ENCODE measurements around the gene OSBPL5.

Gene OSBPL5

DNA sequence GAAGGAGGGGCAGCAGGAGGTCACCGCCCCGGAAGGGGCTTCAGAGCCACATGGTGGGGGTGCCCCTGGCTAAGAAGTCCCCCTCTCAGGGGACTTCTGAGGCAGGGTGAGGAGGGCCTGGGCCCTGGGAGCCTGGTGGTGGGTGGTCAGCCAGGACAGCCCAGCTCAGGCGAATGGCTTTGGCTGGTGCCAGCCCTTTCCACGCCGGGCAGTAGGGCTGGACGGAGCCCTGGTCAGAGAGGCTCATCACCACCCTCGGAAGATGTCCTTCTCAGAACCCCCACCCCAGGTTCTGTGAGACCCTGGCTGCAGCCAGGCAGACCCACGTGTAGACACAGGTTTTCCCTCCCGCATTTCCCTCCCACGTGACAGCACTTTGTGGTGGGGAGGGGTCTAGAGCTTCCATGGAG lies 35.9 kb downstream of the OSBPL5 start:
- Histone ChIP-seq H3K79me1 (replicated peaks; ENCODE audit: low read length, poor library complexity, severe bottlenecking) (peaks cover 6% of the 10 kb centered on the region), H2BK15ac (ENCODE audit: low read depth, poor library complexity, severe bottlenecking) (no peak overlapping the region), H2BK5ac (ENCODE audit: low read depth, low read length, poor library complexity, severe bottlenecking) (no peak overlapping the region), H2AFZ (ENCODE audit: low read depth, low read length) (no peak overlapping the region), H3K14ac (ENCODE audit: low read length in 2 of 2) (no peak overlapping the region), H4K8ac (ENCODE audit: low read length) (no peak overlapping the region), H3K27ac (ENCODE audit: low read length, poor library complexity, severe bottlenecking) (no peak overlapping the region), H3K27me3 (ENCODE audit: control insufficient read depth in 1 of 2, insufficient read depth in 1 of 2, low read length in 2 of 2) (no peaks in the 10 kb centered on the region), H3K4ac (ENCODE audit: low read depth in 1 of 2, low read length in 2 of 2) (no peak overlapping the region), H3K9me3 (ENCODE audit: control insufficient read depth, low read length) (no peaks in the 10 kb centered on the region), H3K4me2 (ENCODE audit: low read length, poor library complexity, severe bottlenecking) (no peak overlapping the region), H3K23ac (ENCODE audit: low read length in 2 of 2) (no peak overlapping the region), H3K18ac (ENCODE audit: low read depth in 1 of 2, low read length in 2 of 2) (no peak overlapping the region), H4K91ac (ENCODE audit: low read length) (no peak overlapping the region), H3K36me3 (ENCODE audit: control insufficient read depth in 1 of 2, insufficient read depth in 2 of 2, low read depth in 1 of 2, low read length in 2 of 2) (peaks cover 17 to 32% of the 10 kb centered on the region in 2 experiments), H2BK12ac (ENCODE audit: low read length in 2 of 2) (no peak overlapping the region), H2BK120ac (ENCODE audit: low read depth, low read length) (no peak overlapping the region), H2AK5ac (ENCODE audit: low read length, severe bottlenecking) (no peak overlapping the region), H3K4me1 (ENCODE audit: control insufficient read depth, insufficient read depth, low read depth, low read length) (peaks cover 11% of the 10 kb centered on the region), H3K4me3 (ENCODE audit: insufficient read depth in 1 of 2, low read depth in 1 of 2, low read length in 2 of 2) (no peak overlapping the region), H3K9ac (ENCODE audit: low read length) (no peak overlapping the region)
- no peak for DNase-seq
- WGBS: 81% methylated on average over 6 of the region's 10 CpGs

DNA sequence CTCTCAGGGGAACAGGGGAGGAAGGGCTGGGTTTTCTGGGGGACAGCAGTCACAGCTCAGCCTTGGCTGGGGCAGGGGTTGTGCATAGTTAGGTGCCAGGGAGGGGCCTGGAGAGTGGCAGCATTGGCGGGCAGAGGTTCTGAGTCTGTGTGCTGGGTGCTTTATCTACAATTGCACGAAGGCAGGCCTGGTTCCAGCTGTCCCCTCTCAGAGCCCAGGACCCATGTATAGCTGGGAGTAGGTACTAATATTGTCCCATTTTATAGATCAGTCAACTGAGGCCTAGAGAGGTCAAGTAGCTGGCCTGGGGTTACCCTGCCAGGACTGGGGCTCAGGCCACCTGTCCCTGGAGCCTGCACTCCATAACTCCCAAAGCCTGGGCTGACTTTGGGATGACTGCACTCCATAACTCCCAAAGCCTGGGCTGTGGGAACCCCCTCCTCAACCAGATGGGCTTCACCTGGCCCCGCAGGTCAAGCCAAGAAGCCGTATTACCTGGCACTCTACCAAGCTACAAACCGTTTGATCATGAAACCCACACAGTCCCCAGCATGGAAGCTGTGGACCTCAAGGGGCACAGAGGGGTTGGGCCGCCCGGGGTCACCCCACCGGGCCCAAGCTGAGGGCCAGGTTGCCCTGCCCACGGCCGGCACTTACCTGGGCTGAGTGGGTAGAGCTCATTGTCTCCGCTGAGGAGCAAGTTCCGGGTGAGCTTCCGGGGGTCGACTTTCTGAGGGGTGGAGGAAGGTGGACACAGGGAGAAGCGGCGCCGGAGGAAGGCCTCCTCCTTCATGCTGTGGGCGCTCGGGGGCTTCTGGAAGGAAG lies 36.5 kb downstream of the OSBPL5 start:
- H3K4me3 ChIP-seq (ENCODE audit: insufficient read depth in 1 of 2, low read depth in 1 of 2, low read length in 2 of 2): no peak overlapping the region
- H2BK15ac ChIP-seq (ENCODE audit: low read depth, poor library complexity, severe bottlenecking): peak overlapping the region; percentile 12
- no peak overlapping the region for H3K23ac ChIP-seq (ENCODE audit: low read length in 2 of 2)
- no peak overlapping the region for H3K18ac ChIP-seq (ENCODE audit: low read depth in 1 of 2, low read length in 2 of 2)
- H2BK12ac ChIP-seq (ENCODE audit: low read length in 2 of 2): no peak overlapping the region
- H2AFZ ChIP-seq (ENCODE audit: low read depth, low read length): no peak overlapping the region
- no peaks in the 10 kb centered on the region for H3K9me3 ChIP-seq (ENCODE audit: control insufficient read depth, low read length)
- DNase-seq: no peak
- H3K14ac ChIP-seq (ENCODE audit: low read length in 2 of 2): no peak overlapping the region
- peaks cover 4% of the 10 kb centered on the region for H3K79me1 ChIP-seq (replicated peaks; ENCODE audit: low read length, poor library complexity, severe bottlenecking)
- no peak overlapping the region for H4K8ac ChIP-seq (ENCODE audit: low read length)
- H3K4me2 ChIP-seq (ENCODE audit: low read length, poor library complexity, severe bottlenecking): no peak overlapping the region
- no peaks in the 10 kb centered on the region for H3K27me3 ChIP-seq (ENCODE audit: control insufficient read depth in 1 of 2, insufficient read depth in 1 of 2, low read length in 2 of 2)
- H2AK5ac ChIP-seq (ENCODE audit: low read length, severe bottlenecking): no peak overlapping the region
- peak overlapping the region; percentile 35 for H4K91ac ChIP-seq (ENCODE audit: low read length)
- H3K4ac ChIP-seq (ENCODE audit: low read depth in 1 of 2, low read length in 2 of 2): no peak overlapping the region
- peaks cover 17 to 38% of the 10 kb centered on the region in 2 experiments for H3K36me3 ChIP-seq (ENCODE audit: control insufficient read depth in 1 of 2, insufficient read depth in 2 of 2, low read depth in 1 of 2, low read length in 2 of 2)
- no peak overlapping the region for H3K9ac ChIP-seq (ENCODE audit: low read length)
- WGBS: 91% methylated on average over 18 of the region's 19 CpGs
- H2BK120ac ChIP-seq (ENCODE audit: low read depth, low read length): no peak overlapping the region
- peaks cover 13% of the 10 kb centered on the region for H3K4me1 ChIP-seq (ENCODE audit: control insufficient read depth, insufficient read depth, low read depth, low read length)
- no peak overlapping the region for H2BK5ac ChIP-seq (ENCODE audit: low read depth, low read length, poor library complexity, severe bottlenecking)
- H3K27ac ChIP-seq (ENCODE audit: low read length, poor library complexity, severe bottlenecking): no peak overlapping the region

DNA sequence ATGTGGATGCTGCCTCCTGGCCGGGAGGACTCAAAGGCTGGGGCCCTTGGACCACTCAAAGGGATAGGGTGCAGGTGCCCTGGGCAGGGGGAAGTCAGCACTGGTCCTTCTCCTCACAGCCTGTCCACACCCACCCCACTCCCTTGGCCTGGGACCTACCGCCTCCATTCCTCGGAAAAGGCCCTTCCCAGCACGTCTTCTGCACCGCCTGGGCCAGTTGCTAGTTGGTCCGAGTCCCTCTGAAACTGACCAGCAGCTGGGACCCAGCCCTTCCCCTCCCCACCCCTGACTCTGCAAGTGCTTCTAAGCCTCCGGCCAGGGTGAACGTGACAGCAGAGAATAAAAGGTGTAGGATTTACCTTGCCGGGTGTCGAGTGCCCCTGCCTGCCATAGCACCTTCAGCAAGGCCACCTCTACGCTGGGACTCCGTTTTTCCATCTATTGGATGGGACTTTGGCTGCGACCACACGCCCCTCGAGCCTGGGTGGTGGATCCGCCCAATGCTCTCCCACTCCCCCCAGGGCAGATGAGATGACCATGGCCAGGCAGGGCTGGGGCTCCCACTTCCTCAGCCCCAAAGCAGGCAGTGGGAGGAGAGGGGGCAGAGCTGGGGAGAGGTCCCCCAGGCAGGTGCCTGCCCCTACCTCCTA lies 37.3 kb downstream of the OSBPL5 start:
- no peak overlapping the region for H2AFZ ChIP-seq (ENCODE audit: low read depth, low read length)
- no peaks in the 10 kb centered on the region for H3K27me3 ChIP-seq (ENCODE audit: control insufficient read depth in 1 of 2, insufficient read depth in 1 of 2, low read length in 2 of 2)
- H2BK15ac ChIP-seq (ENCODE audit: low read depth, poor library complexity, severe bottlenecking): no peak overlapping the region
- H3K4ac ChIP-seq (ENCODE audit: low read depth in 1 of 2, low read length in 2 of 2): no peak overlapping the region
- H3K4me1 ChIP-seq (ENCODE audit: control insufficient read depth, insufficient read depth, low read depth, low read length): peaks cover 10% of the 10 kb centered on the region
- H4K91ac ChIP-seq (ENCODE audit: low read length): peak overlapping the region; percentile 35
- H3K18ac ChIP-seq (ENCODE audit: low read depth in 1 of 2, low read length in 2 of 2): no peak overlapping the region
- H2AK5ac ChIP-seq (ENCODE audit: low read length, severe bottlenecking): no peak overlapping the region
- DNase-seq: no peak
- H3K23ac ChIP-seq (ENCODE audit: low read length in 2 of 2): no peak overlapping the region
- H3K9me3 ChIP-seq (ENCODE audit: control insufficient read depth, low read length): no peaks in the 10 kb centered on the region
- no peak overlapping the region for H3K14ac ChIP-seq (ENCODE audit: low read length in 2 of 2)
- peaks cover 4% of the 10 kb centered on the region for H3K79me1 ChIP-seq (replicated peaks; ENCODE audit: low read length, poor library complexity, severe bottlenecking)
- H2BK5ac ChIP-seq (ENCODE audit: low read depth, low read length, poor library complexity, severe bottlenecking): no peak overlapping the region
- 84% methylated on average over 16 of the region's 16 CpGs for WGBS
- no peak overlapping the region for H2BK12ac ChIP-seq (ENCODE audit: low read length in 2 of 2)
- H3K9ac ChIP-seq (ENCODE audit: low read length): no peak overlapping the region
- H3K27ac ChIP-seq (ENCODE audit: low read length, poor library complexity, severe bottlenecking): no peak overlapping the region
- no peak overlapping the region for H2BK120ac ChIP-seq (ENCODE audit: low read depth, low read length)
- no peak overlapping the region for H3K4me2 ChIP-seq (ENCODE audit: low read length, poor library complexity, severe bottlenecking)
- no peak overlapping the region for H4K8ac ChIP-seq (ENCODE audit: low read length)
- peaks cover 17 to 44% of the 10 kb centered on the region in 2 experiments for H3K36me3 ChIP-seq (ENCODE audit: control insufficient read depth in 1 of 2, insufficient read depth in 2 of 2, low read depth in 1 of 2, low read length in 2 of 2)
- no peak overlapping the region for H3K4me3 ChIP-seq (ENCODE audit: insufficient read depth in 1 of 2, low read depth in 1 of 2, low read length in 2 of 2)

DNA sequence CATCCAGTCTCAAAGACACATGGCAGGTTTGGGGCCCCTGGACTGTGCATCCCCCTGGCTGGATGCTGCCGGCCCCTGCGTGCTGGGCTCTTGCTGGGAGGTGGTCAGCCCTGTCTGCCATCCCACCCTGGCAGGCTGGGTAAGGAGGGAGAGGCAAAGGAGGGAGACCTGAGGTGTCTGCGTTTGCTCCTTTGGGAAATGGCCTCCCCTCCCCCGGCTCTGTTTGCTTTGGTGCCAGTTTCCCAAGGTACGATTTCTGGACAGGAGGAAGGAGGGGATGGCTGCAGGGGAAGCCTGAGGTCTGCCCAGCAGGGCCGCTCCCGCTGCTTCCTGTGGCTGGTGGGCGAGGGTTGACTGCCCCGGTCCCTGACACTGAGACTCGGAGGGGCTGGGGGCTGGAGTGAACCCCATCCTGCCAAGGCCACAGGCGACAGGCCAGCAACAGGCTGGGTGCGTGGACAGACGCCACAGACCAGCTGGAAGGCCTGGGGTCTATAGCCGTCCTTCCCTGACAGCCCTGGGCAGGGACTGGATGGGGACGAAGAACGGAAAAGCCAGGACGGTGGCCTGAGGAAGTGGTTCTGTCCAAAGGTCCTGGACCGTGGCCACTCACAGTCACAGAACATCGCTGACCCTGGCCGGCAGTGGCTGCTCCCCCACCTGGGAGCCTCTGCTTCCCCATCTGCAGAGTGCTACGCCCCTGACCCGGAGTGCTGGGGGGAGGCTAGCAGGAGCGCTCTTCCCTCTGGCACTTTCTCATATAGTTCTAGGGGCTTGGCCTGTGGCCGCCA lies 38.0 kb downstream of the OSBPL5 start:
- Histone ChIP-seq H3K9me3 (ENCODE audit: control insufficient read depth, low read length) (no peaks in the 10 kb centered on the region), H3K14ac (ENCODE audit: low read length in 2 of 2) (no peak overlapping the region), H3K4me3 (ENCODE audit: insufficient read depth in 1 of 2, low read depth in 1 of 2, low read length in 2 of 2) (no peak overlapping the region), H3K4me1 (ENCODE audit: control insufficient read depth, insufficient read depth, low read depth, low read length) (peaks cover 10% of the 10 kb centered on the region), H3K4ac (ENCODE audit: low read depth in 1 of 2, low read length in 2 of 2) (no peak overlapping the region), H2BK120ac (ENCODE audit: low read depth, low read length) (no peak overlapping the region), H4K91ac (ENCODE audit: low read length) (no peak overlapping the region), H3K27ac (ENCODE audit: low read length, poor library complexity, severe bottlenecking) (no peak overlapping the region), H4K8ac (ENCODE audit: low read length) (no peak overlapping the region), H3K23ac (ENCODE audit: low read length in 2 of 2) (no peak overlapping the region), H3K36me3 (ENCODE audit: control insufficient read depth in 1 of 2, insufficient read depth in 2 of 2, low read depth in 1 of 2, low read length in 2 of 2) (peaks cover 19 to 48% of the 10 kb centered on the region in 2 experiments), H2AK5ac (ENCODE audit: low read length, severe bottlenecking) (no peak overlapping the region), H2BK5ac (ENCODE audit: low read depth, low read length, poor library complexity, severe bottlenecking) (no peak overlapping the region), H3K79me1 (replicated peaks; ENCODE audit: low read length, poor library complexity, severe bottlenecking) (peaks cover 3% of the 10 kb centered on the region), H3K4me2 (ENCODE audit: low read length, poor library complexity, severe bottlenecking) (no peak overlapping the region), H2BK15ac (ENCODE audit: low read depth, poor library complexity, severe bottlenecking) (no peak overlapping the region), H2BK12ac (ENCODE audit: low read length in 2 of 2) (no peak overlapping the region), H3K9ac (ENCODE audit: low read length) (no peak overlapping the region), H3K18ac (ENCODE audit: low read depth in 1 of 2, low read length in 2 of 2) (no peak overlapping the region), H3K27me3 (ENCODE audit: control insufficient read depth in 1 of 2, insufficient read depth in 1 of 2, low read length in 2 of 2) (no peaks in the 10 kb centered on the region), H2AFZ (ENCODE audit: low read depth, low read length) (no peak overlapping the region)
- 91% methylated on average over 24 of the region's 24 CpGs for WGBS
- no peak for DNase-seq

Measured in mesenchymal stem cell (in vitro differentiated cells and primary cell).